HFF-Myc (cell line): ENCODE data around the gene DBNDD1.

ENCODE experiments used
- DNase-seq: peaks from one replicate; pipeline ENCODE4 v3.0.0-alpha.2; 2011; ENCODE audit warnings: low read depth; ENCODE audit errors: extremely low read depth
- H3K4me3 ChIP-seq: replicated peaks from 2 replicates; pipeline ENCODE4 v1.5.1; 2011; ENCODE audit warnings: low read depth, mild to moderate bottlenecking, control low read depth, low read length
- TF ChIP-seq, protein P1 (sequence below): IDR thresholded peaks from 2 replicates; pipeline ENCODE4 v1.5.1; 2012; ENCODE audit warnings: mild to moderate bottlenecking, low read depth, low read length, control low read depth; ENCODE audit errors: missing control alignments

Gene DBNDD1

DNA sequence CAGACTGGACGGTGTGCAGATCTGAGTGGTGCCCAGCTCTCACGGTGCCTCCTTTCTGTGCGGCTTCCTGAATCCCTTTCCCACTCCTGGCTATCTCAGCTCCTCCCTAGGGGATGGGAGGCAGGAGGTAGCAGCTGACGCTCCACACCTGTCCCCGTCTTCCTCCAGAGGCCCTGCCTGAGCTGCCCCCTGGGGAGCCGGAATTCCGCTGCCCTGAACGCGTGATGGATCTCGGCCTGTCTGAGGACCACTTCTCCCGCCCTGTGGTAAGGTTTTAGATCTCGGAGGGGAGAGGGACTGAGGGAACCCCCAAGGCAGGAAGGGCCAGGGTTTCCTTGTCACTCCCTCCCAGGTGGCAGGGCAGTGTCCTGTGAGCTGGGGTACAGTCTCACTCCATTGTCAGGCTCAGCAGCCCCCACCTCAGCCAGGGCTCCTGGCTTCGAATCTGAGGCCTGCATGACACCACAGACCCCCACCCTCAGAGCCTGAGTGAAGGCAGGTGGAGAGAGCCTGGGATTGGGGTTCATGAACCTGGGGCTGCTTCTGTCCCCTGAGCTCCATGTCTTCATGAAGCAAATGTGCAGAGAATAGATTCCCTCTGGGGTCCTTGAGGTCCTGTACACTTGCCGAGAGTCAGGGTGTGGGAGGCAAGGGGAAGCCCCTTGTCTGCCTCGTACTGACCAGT, 64.1 kb downstream of the DBNDD1 start:
- H3K4me3 ChIP-seq = no peak overlapping the region
- TF ChIP-seq, protein P1, sequence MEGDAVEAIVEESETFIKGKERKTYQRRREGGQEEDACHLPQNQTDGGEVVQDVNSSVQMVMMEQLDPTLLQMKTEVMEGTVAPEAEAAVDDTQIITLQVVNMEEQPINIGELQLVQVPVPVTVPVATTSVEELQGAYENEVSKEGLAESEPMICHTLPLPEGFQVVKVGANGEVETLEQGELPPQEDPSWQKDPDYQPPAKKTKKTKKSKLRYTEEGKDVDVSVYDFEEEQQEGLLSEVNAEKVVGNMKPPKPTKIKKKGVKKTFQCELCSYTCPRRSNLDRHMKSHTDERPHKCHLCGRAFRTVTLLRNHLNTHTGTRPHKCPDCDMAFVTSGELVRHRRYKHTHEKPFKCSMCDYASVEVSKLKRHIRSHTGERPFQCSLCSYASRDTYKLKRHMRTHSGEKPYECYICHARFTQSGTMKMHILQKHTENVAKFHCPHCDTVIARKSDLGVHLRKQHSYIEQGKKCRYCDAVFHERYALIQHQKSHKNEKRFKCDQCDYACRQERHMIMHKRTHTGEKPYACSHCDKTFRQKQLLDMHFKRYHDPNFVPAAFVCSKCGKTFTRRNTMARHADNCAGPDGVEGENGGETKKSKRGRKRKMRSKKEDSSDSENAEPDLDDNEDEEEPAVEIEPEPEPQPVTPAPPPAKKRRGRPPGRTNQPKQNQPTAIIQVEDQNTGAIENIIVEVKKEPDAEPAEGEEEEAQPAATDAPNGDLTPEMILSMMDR = no peak
- no peak for DNase-seq
